Stimulated activated naive CD8-positive, alpha-beta T cell treated with anti-CD3 and anti-CD28 coated beads, Interleukin-15, amount 100 ng/mL, for 72 hours (primary cell): ENCODE measurements around the gene MAGED1.

ENCODE experiments used
- ATAC-seq: fragments of 150-1000 bp; cut with Tn5 transposase; 2 replicates; pipeline ENCODE4 v1.10.0; 2021; ENCODE audit warnings: mild to moderate bottlenecking, moderate library complexity
- DNase-seq, 2 donors: peaks; one replicate each; pipeline ENCODE4 v3.0.0; 2021 to 2022
- H3K27ac Mint-ChIP-seq, 2 donors: one replicate each; pipeline ENCODE4 v1.8.0; 2022; ENCODE audit warnings: mild to moderate bottlenecking in 2 of 2, mixed read lengths in 2 of 2, moderate library complexity in 2 of 2
- H3K27me3 Mint-ChIP-seq: one replicate; pipeline ENCODE4 v1.8.0; 2022; ENCODE audit warnings: mixed read lengths
- H3K4me1 Mint-ChIP-seq: one replicate; pipeline ENCODE4 v1.8.0; 2022; ENCODE audit warnings: mild to moderate bottlenecking, mixed read lengths
- H3K4me3 Mint-ChIP-seq, 2 donors: one replicate each; pipeline ENCODE4 v1.8.0; 2022; ENCODE audit warnings: mild to moderate bottlenecking in 2 of 2, mixed read lengths in 2 of 2, moderate library complexity in 1 of 2
- H3K9me3 Mint-ChIP-seq, 2 donors: one replicate each; pipeline ENCODE4 v1.8.0; 2022; ENCODE audit warnings: mixed read lengths in 2 of 2

The MAGED1 gene, protein sequence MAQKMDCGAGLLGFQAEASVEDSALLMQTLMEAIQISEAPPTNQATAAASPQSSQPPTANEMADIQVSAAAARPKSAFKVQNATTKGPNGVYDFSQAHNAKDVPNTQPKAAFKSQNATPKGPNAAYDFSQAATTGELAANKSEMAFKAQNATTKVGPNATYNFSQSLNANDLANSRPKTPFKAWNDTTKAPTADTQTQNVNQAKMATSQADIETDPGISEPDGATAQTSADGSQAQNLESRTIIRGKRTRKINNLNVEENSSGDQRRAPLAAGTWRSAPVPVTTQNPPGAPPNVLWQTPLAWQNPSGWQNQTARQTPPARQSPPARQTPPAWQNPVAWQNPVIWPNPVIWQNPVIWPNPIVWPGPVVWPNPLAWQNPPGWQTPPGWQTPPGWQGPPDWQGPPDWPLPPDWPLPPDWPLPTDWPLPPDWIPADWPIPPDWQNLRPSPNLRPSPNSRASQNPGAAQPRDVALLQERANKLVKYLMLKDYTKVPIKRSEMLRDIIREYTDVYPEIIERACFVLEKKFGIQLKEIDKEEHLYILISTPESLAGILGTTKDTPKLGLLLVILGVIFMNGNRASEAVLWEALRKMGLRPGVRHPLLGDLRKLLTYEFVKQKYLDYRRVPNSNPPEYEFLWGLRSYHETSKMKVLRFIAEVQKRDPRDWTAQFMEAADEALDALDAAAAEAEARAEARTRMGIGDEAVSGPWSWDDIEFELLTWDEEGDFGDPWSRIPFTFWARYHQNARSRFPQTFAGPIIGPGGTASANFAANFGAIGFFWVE

DNA sequence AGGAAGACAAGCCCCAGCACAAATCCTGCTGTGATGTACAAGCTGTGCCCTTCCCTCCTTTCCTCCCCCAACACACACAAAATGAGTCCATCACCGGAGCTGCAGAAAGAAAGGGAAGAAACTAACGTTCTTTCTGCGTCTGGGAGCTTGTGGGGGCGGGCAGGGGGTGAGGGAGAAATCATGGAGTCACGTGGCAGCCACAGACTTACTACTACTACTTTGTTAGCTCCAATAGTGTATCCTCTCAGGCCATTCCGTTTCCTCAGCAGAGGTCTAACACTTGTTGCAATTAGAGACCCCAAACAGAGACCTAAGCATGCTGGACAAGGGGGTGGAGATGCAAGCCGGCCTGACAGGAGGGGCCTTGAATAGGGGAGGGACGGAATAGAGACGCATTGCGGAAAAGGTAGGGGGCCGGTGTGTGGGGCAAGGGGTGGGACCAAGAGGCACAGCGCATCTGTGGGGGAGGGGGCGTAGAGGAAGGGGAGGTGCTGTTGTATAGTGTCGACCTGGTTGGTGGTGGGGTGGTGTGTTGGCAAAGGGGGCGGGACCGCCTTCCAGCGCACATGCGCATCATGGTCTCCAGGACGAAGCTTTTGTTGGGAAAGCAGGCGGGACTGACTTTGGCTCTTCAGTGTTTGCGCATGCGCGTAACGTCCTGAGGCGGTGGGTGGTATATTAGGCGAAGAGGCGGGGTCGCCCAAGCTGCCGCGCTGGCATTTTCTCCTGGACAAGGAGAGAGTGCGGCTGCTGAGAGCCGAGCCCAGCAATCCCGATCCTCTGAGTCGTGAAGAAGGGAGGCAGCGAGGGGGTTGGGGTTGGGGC is at the start of gene MAGED1:
Gene MAGED1 (plus strand): TSS at position 703 of the 825 bp plus-strand sequence. CDS start 682 bp downstream, outside the sequence.
- peak within 1 kb of the TSS; percentile 97 to 98 for H3K27ac Mint-ChIP-seq
- H3K4me1 Mint-ChIP-seq, result peaks cover 24% of the 10 kb centered on the region
- ATAC-seq (peak; percentile 92), DNase-seq (peak; percentile 74 to 89)
- H3K4me3 Mint-ChIP-seq, result peak within 1 kb of the TSS; percentile 95 to 99
- H3K9me3 Mint-ChIP-seq, result no peaks in the 10 kb centered on the region
- H3K27me3 Mint-ChIP-seq, result no peaks in the 10 kb centered on the region

GRCh38 chrX:51847463-51847862 is 46.0 kb upstream of the MAGED1 start:
- H3K9me3 Mint-ChIP-seq, result peaks cover 0 to 7% of the 10 kb centered on the region in 2 donors
- DNase-seq, result no peak
- H3K27me3 Mint-ChIP-seq, result no peaks in the 10 kb centered on the region
- ATAC-seq, result no peak
- no peak overlapping the region for H3K4me3 Mint-ChIP-seq
- H3K27ac Mint-ChIP-seq, result no peak overlapping the region
- H3K4me1 Mint-ChIP-seq, result peaks cover 8% of the 10 kb centered on the region

DNA sequence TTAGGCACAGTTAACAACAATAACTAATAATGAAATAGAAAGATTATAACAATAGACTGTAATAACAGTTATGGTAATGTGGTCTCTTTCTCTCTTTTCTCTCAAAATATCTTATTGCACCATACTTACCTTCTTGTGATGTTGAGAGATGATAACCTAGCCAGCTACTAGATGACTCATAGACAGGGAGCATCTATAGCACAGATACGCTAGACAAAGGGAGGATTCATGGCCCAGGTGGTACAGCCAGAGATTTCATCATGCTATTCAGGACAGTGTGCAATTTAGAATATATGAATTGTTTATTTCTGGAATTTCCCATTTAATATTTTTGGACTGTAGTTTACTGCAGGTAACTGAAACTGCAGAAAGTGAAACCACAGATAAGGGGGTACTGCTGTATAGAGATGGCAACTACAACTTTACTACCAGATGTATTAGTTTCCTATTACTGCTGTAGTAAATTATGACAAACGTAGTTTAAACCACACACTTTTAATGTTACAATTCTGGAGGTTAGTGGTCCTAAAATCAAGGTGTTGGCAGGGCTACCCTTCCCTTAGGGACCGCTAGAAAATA is 41.8 kb upstream of the MAGED1 start:
- Mint-ChIP-seq H3K27ac (peak overlapping the region in 1 of 2 donors; percentile 12), H3K27me3 (no peaks in the 10 kb centered on the region), H3K4me3 (no peak overlapping the region), H3K4me1 (peaks cover 8% of the 10 kb centered on the region), H3K9me3 (peaks cover 5 to 8% of the 10 kb centered on the region in 2 donors)
- no peak for DNase-seq
- ATAC-seq, result peak; percentile 67

DNA sequence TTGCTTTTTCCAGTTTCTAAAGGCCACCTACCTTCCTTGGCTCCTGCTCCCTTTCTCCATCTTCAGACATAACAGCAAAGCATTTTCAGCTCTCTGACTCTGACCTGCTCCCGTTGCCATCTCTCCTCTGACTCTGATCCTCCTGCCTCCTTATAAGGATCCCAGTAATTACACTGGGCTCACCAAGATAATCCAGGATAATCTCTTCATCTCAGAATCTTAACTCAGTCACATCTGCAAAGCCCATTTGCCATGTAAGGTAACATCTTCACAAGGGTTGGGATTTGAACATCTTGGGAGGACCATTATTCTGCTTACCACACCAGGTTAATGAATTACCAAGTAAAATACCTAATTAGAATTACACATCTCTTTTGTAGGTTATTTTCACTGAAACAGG is 41.3 kb upstream of the MAGED1 start:
- peaks cover 8% of the 10 kb centered on the region for H3K4me1 Mint-ChIP-seq
- H3K27ac Mint-ChIP-seq, result peak overlapping the region in 1 of 2 donors; percentile 88
- no peaks in the 10 kb centered on the region for H3K27me3 Mint-ChIP-seq
- DNase-seq (no peak), ATAC-seq (no peak)
- H3K4me3 Mint-ChIP-seq, result peak overlapping the region in 1 of 2 donors; percentile 51
- peaks cover 5 to 8% of the 10 kb centered on the region in 2 donors for H3K9me3 Mint-ChIP-seq

DNA sequence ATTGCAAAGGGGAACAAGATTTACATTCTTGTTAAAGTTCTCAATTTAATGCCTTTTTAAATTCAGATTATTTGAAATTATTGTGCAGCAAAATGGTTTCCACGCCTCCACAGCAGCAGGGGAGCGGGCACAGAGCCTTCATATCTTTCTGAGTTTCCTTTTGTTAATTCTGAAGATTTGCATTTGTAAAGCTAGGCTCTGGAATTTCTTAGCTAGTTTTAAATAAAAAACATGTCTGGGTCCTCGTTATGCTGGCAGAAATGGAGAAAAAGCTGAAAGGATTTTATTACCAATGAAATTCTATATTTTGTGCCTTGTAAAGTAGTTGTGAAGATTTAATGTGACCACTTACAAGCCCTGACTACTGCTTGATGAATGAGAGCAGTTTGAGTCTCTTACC is 40.8 kb upstream of the MAGED1 start:
- no peak for DNase-seq
- Mint-ChIP-seq H3K27ac (no peak overlapping the region), H3K9me3 (peaks cover 5 to 8% of the 10 kb centered on the region in 2 donors), H3K27me3 (no peaks in the 10 kb centered on the region), H3K4me3 (no peak overlapping the region), H3K4me1 (peaks cover 2% of the 10 kb centered on the region)
- ATAC-seq, result no peak

- Mint-ChIP-seq H3K27ac (no peak overlapping the region), H3K4me1 (no peaks in the 10 kb centered on the region), H3K9me3 (peaks cover 5 to 8% of the 10 kb centered on the region in 2 donors), H3K27me3 (no peaks in the 10 kb centered on the region), H3K4me3 (no peak overlapping the region)
- no peak for ATAC-seq
- no peak for DNase-seq
Observed at GRCh38 chrX:51853251-51853650, 40.2 kb upstream of the MAGED1 start.

DNA sequence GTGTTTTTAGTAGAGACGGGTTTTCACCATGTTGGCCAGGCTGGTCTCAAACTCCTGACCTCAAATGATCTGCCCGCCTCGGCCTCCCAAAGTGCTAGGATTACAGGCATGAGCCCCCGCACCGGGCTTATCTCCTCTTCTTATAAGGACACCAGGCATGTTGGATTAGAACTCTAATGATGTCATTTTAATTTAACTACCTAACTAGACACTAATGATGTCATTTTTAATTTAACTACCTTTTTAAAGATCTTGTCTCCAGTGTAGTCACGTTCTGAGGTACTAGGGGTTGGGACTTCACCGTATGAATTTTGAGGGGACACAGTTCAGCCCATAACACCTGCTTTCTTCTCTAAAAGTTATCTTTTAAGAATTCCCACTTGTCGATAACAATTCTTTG is 37.7 kb upstream of the MAGED1 start:
- no peak for DNase-seq
- peaks cover 5 to 8% of the 10 kb centered on the region in 2 donors for H3K9me3 Mint-ChIP-seq
- no peaks in the 10 kb centered on the region for H3K27me3 Mint-ChIP-seq
- no peak overlapping the region for H3K4me3 Mint-ChIP-seq
- ATAC-seq, result no peak
- H3K4me1 Mint-ChIP-seq, result no peaks in the 10 kb centered on the region
- no peak overlapping the region for H3K27ac Mint-ChIP-seq

GRCh38 chrX:51857159-51857733 is 36.2 kb upstream of the MAGED1 start:
- Mint-ChIP-seq H3K27ac (no peak overlapping the region), H3K9me3 (peaks cover 5 to 8% of the 10 kb centered on the region in 2 donors), H3K27me3 (no peaks in the 10 kb centered on the region), H3K4me1 (no peaks in the 10 kb centered on the region), H3K4me3 (no peak overlapping the region)
- ATAC-seq (no peak), DNase-seq (no peak)

- H3K4me3 Mint-ChIP-seq, result no peak overlapping the region
- no peaks in the 10 kb centered on the region for H3K27me3 Mint-ChIP-seq
- no peak for ATAC-seq
- H3K4me1 Mint-ChIP-seq, result peaks cover 9% of the 10 kb centered on the region
- no peak overlapping the region for H3K27ac Mint-ChIP-seq
- no peak for DNase-seq
- peaks cover 4 to 12% of the 10 kb centered on the region in 2 donors for H3K9me3 Mint-ChIP-seq
Observed at GRCh38 chrX:51860679-51861078, 32.7 kb upstream of the MAGED1 start.

- peak; percentile 67 for ATAC-seq
- H3K4me3 Mint-ChIP-seq, result no peak overlapping the region
Observed at GRCh38 chrX:51862920-51863319, 30.5 kb upstream of the MAGED1 start.

GRCh38 chrX:51866210-51866609 is 27.2 kb upstream of the MAGED1 start:
- peaks cover 14% of the 10 kb centered on the region for H3K4me1 Mint-ChIP-seq
- no peak overlapping the region for H3K27ac Mint-ChIP-seq
- no peak overlapping the region for H3K4me3 Mint-ChIP-seq
- no peak for DNase-seq
- H3K9me3 Mint-ChIP-seq, result peaks cover 4 to 13% of the 10 kb centered on the region in 2 donors
- H3K27me3 Mint-ChIP-seq, result no peaks in the 10 kb centered on the region
- no peak for ATAC-seq

More at GRCh38 chrX:51862920-51863319, 30.5 kb upstream of the MAGED1 start:
- Mint-ChIP-seq H3K4me1 (peaks cover 14% of the 10 kb centered on the region), H3K27ac (no peak overlapping the region), H3K9me3 (peaks cover 4 to 13% of the 10 kb centered on the region in 2 donors), H3K27me3 (no peaks in the 10 kb centered on the region)
- DNase-seq, result peak in 1 of 2 donors; percentile 11

DNA sequence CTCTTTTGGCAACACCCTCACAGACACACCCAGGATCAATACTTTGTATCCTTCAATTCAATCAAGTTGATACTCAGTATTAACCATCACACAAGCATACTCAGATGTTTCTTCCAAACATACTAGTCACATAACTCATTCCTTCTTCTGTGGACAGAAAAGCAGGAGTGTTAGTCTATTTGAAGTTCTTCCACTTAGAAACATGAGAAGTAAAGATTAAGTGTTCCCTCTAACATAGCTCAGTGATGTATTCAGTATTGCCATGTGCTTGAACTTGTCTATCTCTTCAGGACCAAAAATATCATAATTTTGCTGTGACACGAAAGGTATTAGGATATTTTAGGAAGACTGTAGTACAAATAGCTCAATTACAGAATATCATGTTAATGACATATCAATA is 25.8 kb upstream of the MAGED1 start:
- Mint-ChIP-seq H3K4me3 (no peak overlapping the region), H3K27me3 (no peaks in the 10 kb centered on the region)

DNA sequence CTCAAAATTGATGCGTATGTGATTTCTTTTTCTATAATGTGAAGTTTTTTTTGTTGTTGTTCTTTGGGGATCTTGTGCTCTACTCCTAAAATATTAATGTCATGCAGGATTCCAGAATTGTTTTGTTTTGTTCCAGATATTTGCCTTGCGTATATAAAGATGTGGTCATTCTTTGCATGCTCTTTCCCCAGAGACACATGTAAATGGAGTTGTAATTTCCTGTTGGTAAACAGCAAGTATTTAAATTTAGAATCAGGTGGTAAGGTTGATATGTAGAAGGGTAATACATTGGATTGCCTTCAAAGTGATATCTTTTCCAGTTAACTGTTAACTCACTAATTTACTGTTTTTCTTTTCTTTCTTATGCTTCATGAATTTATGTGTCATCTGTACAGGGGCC is 23.1 kb upstream of the MAGED1 start:
- H3K4me3 Mint-ChIP-seq, result no peak overlapping the region
- peaks cover 0 to 4% of the 10 kb centered on the region in 2 donors for H3K9me3 Mint-ChIP-seq
- no peaks in the 10 kb centered on the region for H3K27me3 Mint-ChIP-seq
- peaks cover 24% of the 10 kb centered on the region for H3K4me1 Mint-ChIP-seq
- ATAC-seq (no peak), DNase-seq (no peak)
- H3K27ac Mint-ChIP-seq, result no peak overlapping the region

More for the DNA sequence above, 25.8 kb upstream of the MAGED1 start:
- DNase-seq, result no peak
- H3K9me3 Mint-ChIP-seq, result peaks cover 4 to 13% of the 10 kb centered on the region in 2 donors
- H3K27ac Mint-ChIP-seq, result no peak overlapping the region
- peaks cover 14% of the 10 kb centered on the region for H3K4me1 Mint-ChIP-seq
- no peak for ATAC-seq

- Mint-ChIP-seq H3K4me3 (no peak overlapping the region), H3K4me1 (peaks cover 17% of the 10 kb centered on the region), H3K27me3 (no peaks in the 10 kb centered on the region), H3K9me3 (no peaks in the 10 kb centered on the region), H3K27ac (no peak overlapping the region)
- ATAC-seq (no peak), DNase-seq (no peak)
Observed at GRCh38 chrX:51874123-51874522, 19.3 kb upstream of the MAGED1 start.

DNA sequence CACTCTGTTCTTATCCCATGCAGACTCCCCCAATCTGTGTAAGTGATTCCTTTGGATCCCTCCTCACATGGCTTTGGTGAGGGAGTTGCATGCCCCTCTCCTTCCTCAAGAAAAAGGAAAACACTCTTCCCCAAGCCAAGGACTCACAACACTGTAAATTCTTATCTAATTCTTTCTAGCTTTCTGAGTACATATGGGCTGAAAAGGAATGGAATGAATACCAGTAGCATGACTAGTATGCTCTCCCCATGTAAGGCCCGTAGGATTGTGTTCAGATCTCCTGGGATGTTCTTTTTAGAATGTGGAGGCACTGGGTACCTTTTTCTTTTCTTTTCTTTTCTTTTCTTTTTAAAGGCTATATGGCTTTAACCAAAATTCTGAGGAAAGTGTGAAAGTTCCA is 17.0 kb upstream of the MAGED1 start:
- H3K4me1 Mint-ChIP-seq, result peaks cover 17% of the 10 kb centered on the region
- no peak for ATAC-seq
- no peak overlapping the region for H3K27ac Mint-ChIP-seq
- H3K9me3 Mint-ChIP-seq, result no peaks in the 10 kb centered on the region
- H3K4me3 Mint-ChIP-seq, result no peak overlapping the region
- H3K27me3 Mint-ChIP-seq, result no peaks in the 10 kb centered on the region
- DNase-seq, result no peak
